Measurements from ENCODE around the gene SAT1. TPM values are rescaled to one million over a fixed set of nuclear protein-coding genes. Genes with fewer than 3 reads are reported as not detected.

Gene SAT1
- total and polyA plus RNA-seq, 10 of the 15 experiments (the other 5 are each of a cell fraction or from before 2014, with no cell fraction given), result 42.2 to 234 (median 60.4) TPM

- TF ChIP-seq, protein P1, sequence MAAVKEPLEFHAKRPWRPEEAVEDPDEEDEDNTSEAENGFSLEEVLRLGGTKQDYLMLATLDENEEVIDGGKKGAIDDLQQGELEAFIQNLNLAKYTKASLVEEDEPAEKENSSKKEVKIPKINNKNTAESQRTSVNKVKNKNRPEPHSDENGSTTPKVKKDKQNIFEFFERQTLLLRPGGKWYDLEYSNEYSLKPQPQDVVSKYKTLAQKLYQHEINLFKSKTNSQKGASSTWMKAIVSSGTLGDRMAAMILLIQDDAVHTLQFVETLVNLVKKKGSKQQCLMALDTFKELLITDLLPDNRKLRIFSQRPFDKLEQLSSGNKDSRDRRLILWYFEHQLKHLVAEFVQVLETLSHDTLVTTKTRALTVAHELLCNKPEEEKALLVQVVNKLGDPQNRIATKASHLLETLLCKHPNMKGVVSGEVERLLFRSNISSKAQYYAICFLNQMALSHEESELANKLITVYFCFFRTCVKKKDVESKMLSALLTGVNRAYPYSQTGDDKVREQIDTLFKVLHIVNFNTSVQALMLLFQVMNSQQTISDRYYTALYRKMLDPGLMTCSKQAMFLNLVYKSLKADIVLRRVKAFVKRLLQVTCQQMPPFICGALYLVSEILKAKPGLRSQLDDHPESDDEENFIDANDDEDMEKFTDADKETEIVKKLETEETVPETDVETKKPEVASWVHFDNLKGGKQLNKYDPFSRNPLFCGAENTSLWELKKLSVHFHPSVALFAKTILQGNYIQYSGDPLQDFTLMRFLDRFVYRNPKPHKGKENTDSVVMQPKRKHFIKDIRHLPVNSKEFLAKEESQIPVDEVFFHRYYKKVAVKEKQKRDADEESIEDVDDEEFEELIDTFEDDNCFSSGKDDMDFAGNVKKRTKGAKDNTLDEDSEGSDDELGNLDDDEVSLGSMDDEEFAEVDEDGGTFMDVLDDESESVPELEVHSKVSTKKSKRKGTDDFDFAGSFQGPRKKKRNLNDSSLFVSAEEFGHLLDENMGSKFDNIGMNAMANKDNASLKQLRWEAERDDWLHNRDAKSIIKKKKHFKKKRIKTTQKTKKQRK (IDR thresholded peaks at IDR 0.05; ENCODE audit: low read depth, low read length), result no peak
- TF ChIP-seq PML (IDR thresholded peaks at IDR 0.05; ENCODE audit: low read length) (no peak), NRF1 (conservative IDR thresholded peaks at IDR 0.05; ENCODE audit: low read depth, low read length) (no peak), TBL1XR1 (IDR thresholded peaks at IDR 0.05; ENCODE audit: low read depth, low read length) (no peak), GATAD2B (conservative IDR thresholded peaks at IDR 0.05; ENCODE audit: low read depth) (no peak), SMARCA5 (IDR thresholded peaks at IDR 0.05) (no peak)
- no peak overlapping the region for H3K4me2 ChIP-seq (ENCODE audit: control insufficient read depth, insufficient read depth)
- H3K27ac ChIP-seq (ENCODE audit: control insufficient read depth, insufficient read depth), result no peak overlapping the region
- H3K36me3 ChIP-seq (ENCODE audit: control insufficient read depth in 2 of 2, insufficient read depth in 2 of 2, low read length in 1 of 2), result no peaks in the 10 kb centered on the region
- ATAC-seq (no peak), FAIRE-seq (no peak), DNase-seq (ENCODE audit: low read depth, low spot score) (no peak)
- CTCF ChIA-PET, result interaction anchor here (0.7 to 2.1 kb wide), 2 partner anchors 36 to 109 kb away, joined by 3 to 4 read pairs; no protein-coding TSS in a partner anchor
- no peaks in the 10 kb centered on the region for H3K79me2 ChIP-seq (ENCODE audit: control insufficient read depth, insufficient read depth, low read length)
- BruUV-seq (replicated peaks), result no TSS peak
- SMC1A ChIA-PET (ENCODE audit: uncharacterized antibody, unreplicated experiment), result no interaction called here
- H3K27me3 ChIP-seq (replicated peaks in 1 of 2; ENCODE audit: control insufficient read depth in 2 of 2, insufficient read depth in 2 of 2, low read length in 1 of 2), result no peaks in the 10 kb centered on the region
- H4K20me1 ChIP-seq (ENCODE audit: control insufficient read depth, insufficient read depth), result no peaks in the 10 kb centered on the region
- intact Hi-C loops (cut with micrococcal nuclease; ENCODE audit: unreplicated experiment), result no loop called here
- in situ Hi-C loops (cut with MboI), result no loop called here
- POLR2A ChIA-PET, result interaction anchor here (0.6 kb wide), 2 partner anchors 8 to 132 kb away, joined by 3 to 5 read pairs; no protein-coding TSS in a partner anchor
- H3K9me3 ChIP-seq (replicated peaks; ENCODE audit: control insufficient read depth, insufficient read depth, low read length), result no peaks in the 10 kb centered on the region
- H2AFZ ChIP-seq (ENCODE audit: control insufficient read depth, low read depth, low read length), result no peak overlapping the region
- no peak overlapping the region for H3K4me3 ChIP-seq
- H3K4me1 ChIP-seq (ENCODE audit: control insufficient read depth, insufficient read depth, low read length), result no peaks in the 10 kb centered on the region
- no peak overlapping the region for H3K9ac ChIP-seq (ENCODE audit: control insufficient read depth, insufficient read depth, low read length)
- RAD21 ChIA-PET (ENCODE audit: unreplicated experiment), result no interaction called here
- 49% methylated on average over 6 of the region's 6 CpGs for WGBS (ENCODE audit: insufficient coverage, insufficient replicate concordance, low lambda C conversion rate, missing lambda C conversion rate)
Measured at GRCh38 chrX:23792861-23793553, 10.0 kb downstream of the SAT1 start.
